Fibroblast of villous mesenchyme (primary cell): ENCODE results near the gene TMSB4Y. TPM values are rescaled to one million over a fixed set of nuclear protein-coding genes. Genes with fewer than 3 reads are reported as not detected.

Experiments used
- DNase-seq: peaks from one replicate; pipeline ENCODE4 v3.0.0-alpha.2; 2010; ENCODE audit warnings: low read depth
- H3K4me3 ChIP-seq: 2 replicates; pipeline ENCODE4 v1.5.1; 2011; ENCODE audit warnings: low read depth, mild to moderate bottlenecking, low read length
- total RNA-seq: library from RNA; depleted of rRNA; stranded (reverse); fragments of >200 nt; gene quantifications from 2 replicates; pipeline ENCODE4 v1.2.3, GENCODE V29; 2012
- TF ChIP-seq, protein P1 (sequence below): IDR thresholded peaks from 2 replicates; pipeline ENCODE4 v1.5.1; 2012; ENCODE audit warnings: low read depth, mild to moderate bottlenecking, low read length; ENCODE audit not compliant: insufficient read depth

Gene TMSB4Y
- total RNA-seq, 1 donor, result under 0.01 TPM

DNA sequence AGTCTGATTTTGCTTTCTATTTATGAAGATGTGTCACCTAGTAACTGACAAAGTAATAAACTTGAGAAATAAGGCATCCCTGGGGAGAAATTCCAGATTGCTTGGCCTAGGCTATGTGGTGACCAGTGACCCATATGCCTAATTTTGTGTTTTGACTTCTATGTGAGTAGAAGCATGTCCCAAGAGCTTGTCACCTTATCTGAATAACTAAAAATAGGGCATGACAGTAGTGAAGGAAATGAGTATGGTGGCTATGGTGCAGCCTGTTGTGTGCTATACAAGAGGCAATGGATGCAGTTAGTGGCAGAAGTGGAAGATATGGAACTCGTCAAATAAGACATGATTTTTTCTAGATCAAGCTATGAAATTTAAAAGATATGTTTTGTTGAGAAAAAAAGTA lies 15.3 kb downstream of the TMSB4Y start:
- TF ChIP-seq, protein P1, sequence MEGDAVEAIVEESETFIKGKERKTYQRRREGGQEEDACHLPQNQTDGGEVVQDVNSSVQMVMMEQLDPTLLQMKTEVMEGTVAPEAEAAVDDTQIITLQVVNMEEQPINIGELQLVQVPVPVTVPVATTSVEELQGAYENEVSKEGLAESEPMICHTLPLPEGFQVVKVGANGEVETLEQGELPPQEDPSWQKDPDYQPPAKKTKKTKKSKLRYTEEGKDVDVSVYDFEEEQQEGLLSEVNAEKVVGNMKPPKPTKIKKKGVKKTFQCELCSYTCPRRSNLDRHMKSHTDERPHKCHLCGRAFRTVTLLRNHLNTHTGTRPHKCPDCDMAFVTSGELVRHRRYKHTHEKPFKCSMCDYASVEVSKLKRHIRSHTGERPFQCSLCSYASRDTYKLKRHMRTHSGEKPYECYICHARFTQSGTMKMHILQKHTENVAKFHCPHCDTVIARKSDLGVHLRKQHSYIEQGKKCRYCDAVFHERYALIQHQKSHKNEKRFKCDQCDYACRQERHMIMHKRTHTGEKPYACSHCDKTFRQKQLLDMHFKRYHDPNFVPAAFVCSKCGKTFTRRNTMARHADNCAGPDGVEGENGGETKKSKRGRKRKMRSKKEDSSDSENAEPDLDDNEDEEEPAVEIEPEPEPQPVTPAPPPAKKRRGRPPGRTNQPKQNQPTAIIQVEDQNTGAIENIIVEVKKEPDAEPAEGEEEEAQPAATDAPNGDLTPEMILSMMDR, result no peak
- H3K4me3 ChIP-seq, result no peak overlapping the region
- no peak for DNase-seq

DNA sequence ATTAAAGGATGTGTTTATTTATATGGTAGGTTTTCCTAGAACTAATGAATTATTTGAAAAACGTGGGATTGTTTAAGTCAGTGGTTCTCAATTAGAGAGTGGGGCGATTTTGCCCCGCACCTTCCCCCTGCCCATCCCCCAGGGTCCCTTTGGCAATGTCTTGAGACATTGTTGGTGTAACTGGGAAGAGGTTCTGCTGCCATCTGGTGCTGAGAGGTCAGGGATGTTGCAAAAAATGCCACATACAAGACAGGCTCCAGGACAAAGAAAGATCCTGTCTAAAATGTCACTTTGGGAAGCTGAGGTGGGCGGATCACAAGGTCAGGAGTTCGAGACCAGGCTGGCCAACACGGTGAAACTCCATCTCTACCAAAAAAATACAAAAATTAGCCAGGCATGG lies 25.8 kb downstream of the TMSB4Y start:
- DNase-seq, result peak; percentile 0
- H3K4me3 ChIP-seq, result no peak overlapping the region
- TF ChIP-seq, protein P1, result no peak

- DNase-seq, result no peak
- TF ChIP-seq, protein P1, result no peak
- no peak overlapping the region for H3K4me3 ChIP-seq
Observed at GRCh38 chrY:13738618-13739017, 34.9 kb downstream of the TMSB4Y start.

DNA sequence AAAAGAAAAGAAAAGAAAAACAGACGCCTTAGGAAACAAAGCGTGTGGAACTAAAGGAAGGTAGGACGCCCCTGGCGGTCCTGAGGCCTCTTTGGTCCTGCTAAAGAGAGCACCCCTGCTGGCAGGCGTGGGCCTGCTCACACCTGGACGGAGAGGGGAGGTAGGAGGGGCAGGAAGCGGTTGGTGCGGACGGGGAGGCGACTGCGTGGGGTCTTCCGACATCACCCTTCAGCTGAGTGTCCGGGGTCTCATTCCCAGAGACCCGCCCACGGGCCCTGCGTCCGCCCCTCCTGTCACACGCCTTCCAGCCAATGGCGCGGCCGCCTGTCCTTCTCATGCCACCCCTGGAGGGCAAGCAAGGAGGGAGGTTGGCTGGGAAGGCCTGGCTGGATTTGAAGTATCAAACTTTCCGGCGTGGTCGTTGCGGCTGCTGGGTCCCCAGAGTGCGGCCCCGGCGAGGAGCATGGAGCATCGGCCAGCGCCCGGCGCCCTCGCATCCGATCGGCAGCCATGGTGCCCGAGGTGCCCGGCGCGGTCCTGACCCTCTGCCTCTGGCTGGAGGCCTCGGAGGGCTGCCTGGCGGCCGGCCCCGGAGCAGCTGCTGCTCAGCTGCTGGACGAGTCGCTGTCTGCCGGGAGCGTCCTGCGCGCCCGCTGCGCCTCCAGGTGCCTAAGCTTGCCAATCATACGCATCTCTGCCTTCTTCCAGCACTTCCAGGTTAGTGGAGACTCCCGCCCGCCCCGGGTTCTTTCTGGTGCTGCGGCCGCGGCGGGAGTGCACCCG lies 47.8 kb downstream of the TMSB4Y start:
- H3K4me3 ChIP-seq, result no peak overlapping the region
- TF ChIP-seq, protein P1, result no peak
- no peak for DNase-seq

- TF ChIP-seq, protein P1, result no peak
- H3K4me3 ChIP-seq, result no peak overlapping the region
- DNase-seq, result no peak
Observed at GRCh38 chrY:13754661-13755060, 51.0 kb downstream of the TMSB4Y start.

Other genes starting within 250 kb of the TMSB4Y start
- 3.5 TPM in 1 of 2 replicates, not detected in the other for gene UTY, start 223.9 kb upstream of the TMSB4Y start, total RNA-seq